Muscle layer of duodenum (tissue), 2 donors: ENCODE data around the gene BCL2L13.

Source experiments
- H3K27ac ChIP-seq: one replicate; pipeline ENCODE4 v1.7.0; 2013; ENCODE audit warnings: mild to moderate bottlenecking, low read length
- H3K27me3 ChIP-seq: one replicate; pipeline ENCODE4 v1.7.0; 2013; ENCODE audit warnings: low read depth, mild to moderate bottlenecking, control low read depth, low read length
- H3K36me3 ChIP-seq, 2 donors: one replicate each; pipeline ENCODE4 v1.7.0; 2013; ENCODE audit warnings: low read length in 2 of 2, control low read depth in 1 of 2, mild to moderate bottlenecking in 1 of 2; ENCODE audit not compliant: insufficient read depth in 2 of 2, control insufficient read depth in 1 of 2
- H3K4me1 ChIP-seq, 2 donors: one replicate each; pipeline ENCODE4 v1.7.0; 2013; ENCODE audit warnings: low read length in 2 of 2, mild to moderate bottlenecking in 2 of 2, control low read depth in 1 of 2, moderate library complexity in 1 of 2; ENCODE audit not compliant: insufficient read depth in 2 of 2, control insufficient read depth in 1 of 2
- H3K4me3 ChIP-seq, 2 donors: one replicate each; pipeline ENCODE4 v1.7.0; 2013; ENCODE audit warnings: low read length in 2 of 2, low read depth in 1 of 2, mild to moderate bottlenecking in 1 of 2
- H3K9me3 ChIP-seq, 2 donors: one replicate each; pipeline ENCODE4 v1.7.0; 2013; ENCODE audit warnings: low read length in 2 of 2, control low read depth in 1 of 2, mild to moderate bottlenecking in 1 of 2; ENCODE audit not compliant: control insufficient read depth in 1 of 2
- donor health status: healthy.

BCL2L13 gene

DNA sequence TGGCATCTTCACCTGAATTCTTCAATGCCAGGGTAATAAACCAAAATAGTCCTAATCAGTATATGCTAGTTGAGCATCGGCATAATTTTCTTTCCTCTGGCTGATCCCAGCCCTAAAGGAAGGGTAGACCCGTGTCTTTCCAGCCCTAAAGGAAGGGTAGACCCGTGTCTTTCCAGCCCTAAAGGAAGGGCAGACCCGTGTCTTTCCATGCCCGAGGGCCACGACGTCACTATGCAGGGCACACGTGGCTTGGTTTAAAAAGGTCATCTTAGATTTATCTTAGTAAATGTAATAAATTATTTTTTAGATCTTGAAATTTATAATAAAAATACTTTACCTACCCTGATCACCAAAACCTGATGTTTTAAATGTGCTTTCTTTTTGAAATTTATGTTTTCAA, 90.2 kb downstream of the BCL2L13 start:
- no peak overlapping the region for H3K27ac ChIP-seq
- H3K4me1 ChIP-seq, result peaks cover 0 to 22% of the 10 kb centered on the region in 2 donors
- H3K27me3 ChIP-seq, result no peaks in the 10 kb centered on the region
- no peak overlapping the region for H3K4me3 ChIP-seq
- peaks cover 45 to 52% of the 10 kb centered on the region in 2 donors for H3K36me3 ChIP-seq
- no peaks in the 10 kb centered on the region for H3K9me3 ChIP-seq

DNA sequence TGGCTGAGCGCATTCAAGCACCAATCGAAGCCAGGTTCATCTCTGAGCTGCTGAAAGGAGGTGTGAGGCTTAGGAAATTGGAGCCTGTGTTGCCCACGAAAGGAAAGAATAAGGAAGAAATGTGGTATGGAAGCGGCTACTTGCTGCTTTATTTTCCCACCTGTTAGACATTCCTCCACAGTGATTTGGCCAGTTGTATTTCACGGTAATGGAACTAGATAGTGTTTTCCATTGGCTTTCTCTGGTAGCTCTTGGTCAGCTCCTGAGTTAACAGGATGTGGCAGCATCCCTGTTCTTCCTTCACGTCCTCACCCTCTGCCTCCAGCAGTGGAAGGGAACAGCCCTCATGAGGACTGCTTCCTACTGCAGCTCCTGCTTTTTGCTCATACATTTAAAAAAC, 91.0 kb downstream of the BCL2L13 start:
- H3K27ac ChIP-seq, result no peak overlapping the region
- H3K27me3 ChIP-seq, result no peaks in the 10 kb centered on the region
- peaks cover 0 to 20% of the 10 kb centered on the region in 2 donors for H3K4me1 ChIP-seq
- peaks cover 51 to 54% of the 10 kb centered on the region in 2 donors for H3K36me3 ChIP-seq
- no peak overlapping the region for H3K4me3 ChIP-seq
- H3K9me3 ChIP-seq, result no peaks in the 10 kb centered on the region

DNA sequence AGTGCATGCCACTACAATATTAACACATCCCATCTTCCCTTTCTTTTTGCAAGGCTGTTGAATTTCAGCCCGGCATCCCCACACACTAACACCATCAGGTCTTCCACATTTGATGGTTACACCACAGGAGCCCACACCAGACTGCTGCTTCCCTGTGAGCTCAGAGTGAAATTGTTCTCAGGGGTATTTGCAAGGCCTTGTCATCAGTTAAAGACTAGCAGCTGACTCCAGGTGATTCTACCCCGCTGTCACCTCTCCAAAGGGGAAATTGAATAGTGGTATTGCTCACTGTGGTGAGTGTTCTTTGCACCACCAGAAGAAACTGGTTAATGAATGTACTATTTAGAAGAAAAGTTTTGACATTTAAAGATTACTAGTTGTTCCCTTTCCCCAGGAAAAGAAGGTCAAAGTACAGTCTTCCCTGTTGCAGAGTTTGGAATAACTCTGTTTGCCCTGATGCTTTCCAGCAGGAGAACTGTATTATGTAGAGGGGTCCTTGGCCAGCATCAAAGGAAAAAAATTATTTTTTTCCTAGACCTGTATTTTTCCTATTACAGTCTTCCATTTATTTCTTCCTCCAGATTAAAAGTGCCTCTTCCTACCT, 93.8 kb downstream of the BCL2L13 start:
- H3K9me3 ChIP-seq, result no peaks in the 10 kb centered on the region
- no peaks in the 10 kb centered on the region for H3K4me1 ChIP-seq
- H3K4me3 ChIP-seq, result no peak overlapping the region
- no peaks in the 10 kb centered on the region for H3K27me3 ChIP-seq
- H3K36me3 ChIP-seq, result peaks cover 55 to 56% of the 10 kb centered on the region in 2 donors
- no peak overlapping the region for H3K27ac ChIP-seq

DNA sequence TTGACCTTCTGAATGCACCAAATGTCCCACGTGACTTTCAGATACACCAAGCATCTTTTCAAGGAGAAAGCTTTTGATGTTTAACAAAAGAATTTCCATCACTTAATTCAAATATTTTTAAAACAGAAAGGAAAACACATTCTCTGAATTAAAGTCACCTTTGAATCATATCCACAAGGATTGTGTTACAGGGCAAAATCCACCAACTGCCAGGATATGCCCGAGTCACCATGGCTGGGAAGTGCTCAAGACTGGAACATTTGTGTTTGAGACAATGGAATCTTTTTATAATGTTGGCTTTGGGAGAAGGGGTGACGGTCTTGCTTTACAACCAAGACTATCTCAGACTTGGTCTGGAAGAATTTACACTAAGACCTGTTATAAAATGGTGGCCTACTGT, 94.9 kb downstream of the BCL2L13 start:
- Histone ChIP-seq H3K36me3 (peaks cover 46 to 57% of the 10 kb centered on the region in 2 donors), H3K4me3 (no peak overlapping the region), H3K27me3 (no peaks in the 10 kb centered on the region), H3K9me3 (no peaks in the 10 kb centered on the region), H3K27ac (no peak overlapping the region), H3K4me1 (no peaks in the 10 kb centered on the region)

DNA sequence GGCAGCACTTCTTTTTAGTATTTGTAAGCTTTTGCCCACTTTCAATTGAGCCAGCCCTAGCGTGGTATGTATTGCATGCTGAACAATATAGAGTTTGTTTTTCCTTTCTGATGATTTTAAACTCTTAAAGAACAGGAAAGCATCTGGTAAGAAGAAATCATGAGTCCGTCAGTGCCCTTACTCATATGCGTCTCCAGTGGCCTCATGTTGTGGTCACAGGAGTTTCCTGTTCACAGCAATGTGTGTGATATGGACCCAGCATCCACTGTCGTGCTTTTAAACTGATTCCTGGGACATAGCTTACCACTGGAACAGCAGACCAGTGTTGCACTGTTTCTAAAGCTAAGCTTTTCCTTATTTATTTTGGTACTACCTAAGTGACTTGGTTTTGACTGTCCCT, 95.6 kb downstream of the BCL2L13 start:
- no peak overlapping the region for H3K27ac ChIP-seq
- H3K36me3 ChIP-seq, result peaks cover 47 to 57% of the 10 kb centered on the region in 2 donors
- H3K4me1 ChIP-seq, result no peaks in the 10 kb centered on the region
- no peaks in the 10 kb centered on the region for H3K27me3 ChIP-seq
- H3K4me3 ChIP-seq, result no peak overlapping the region
- H3K9me3 ChIP-seq, result no peaks in the 10 kb centered on the region

DNA sequence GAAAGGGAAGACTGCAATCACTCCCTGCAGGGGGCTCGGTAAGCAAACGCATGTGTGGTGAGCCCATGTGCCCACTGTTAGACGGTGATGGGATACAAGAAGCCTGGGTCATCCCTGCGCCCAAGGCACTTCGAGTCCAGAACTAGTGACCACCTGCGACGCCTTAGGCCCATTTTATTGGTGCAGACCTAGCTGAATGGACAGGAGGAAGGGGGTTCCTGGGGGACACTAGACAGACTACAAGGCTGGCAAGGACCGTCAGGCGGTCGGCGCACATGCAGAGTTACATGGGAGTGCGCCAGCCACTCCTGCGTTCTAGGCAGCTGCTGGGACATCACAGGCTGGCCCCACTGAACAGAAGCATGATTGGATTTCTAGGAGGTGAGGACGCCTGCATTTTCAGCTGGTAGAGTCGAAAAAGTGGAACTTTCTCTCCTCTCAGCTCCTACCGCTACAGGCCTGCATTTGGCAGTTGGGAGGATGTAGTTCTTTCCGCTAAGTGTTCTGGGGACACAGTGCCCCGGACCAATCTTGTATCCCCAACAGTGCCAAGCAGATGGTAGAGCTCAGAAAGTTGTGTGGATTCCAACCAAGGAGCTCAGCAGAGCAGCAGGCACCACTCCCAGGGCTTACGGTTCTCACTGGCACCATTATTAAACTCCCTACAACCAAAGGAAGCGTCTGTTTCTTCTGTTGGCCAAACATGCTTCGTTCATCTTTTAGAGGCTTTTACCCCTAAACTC, 100.0 kb downstream of the BCL2L13 start:
- Histone ChIP-seq H3K4me3 (no peak overlapping the region), H3K9me3 (no peaks in the 10 kb centered on the region), H3K4me1 (no peaks in the 10 kb centered on the region), H3K27ac (no peak overlapping the region), H3K27me3 (no peaks in the 10 kb centered on the region), H3K36me3 (peaks cover 20 to 25% of the 10 kb centered on the region in 2 donors)

DNA sequence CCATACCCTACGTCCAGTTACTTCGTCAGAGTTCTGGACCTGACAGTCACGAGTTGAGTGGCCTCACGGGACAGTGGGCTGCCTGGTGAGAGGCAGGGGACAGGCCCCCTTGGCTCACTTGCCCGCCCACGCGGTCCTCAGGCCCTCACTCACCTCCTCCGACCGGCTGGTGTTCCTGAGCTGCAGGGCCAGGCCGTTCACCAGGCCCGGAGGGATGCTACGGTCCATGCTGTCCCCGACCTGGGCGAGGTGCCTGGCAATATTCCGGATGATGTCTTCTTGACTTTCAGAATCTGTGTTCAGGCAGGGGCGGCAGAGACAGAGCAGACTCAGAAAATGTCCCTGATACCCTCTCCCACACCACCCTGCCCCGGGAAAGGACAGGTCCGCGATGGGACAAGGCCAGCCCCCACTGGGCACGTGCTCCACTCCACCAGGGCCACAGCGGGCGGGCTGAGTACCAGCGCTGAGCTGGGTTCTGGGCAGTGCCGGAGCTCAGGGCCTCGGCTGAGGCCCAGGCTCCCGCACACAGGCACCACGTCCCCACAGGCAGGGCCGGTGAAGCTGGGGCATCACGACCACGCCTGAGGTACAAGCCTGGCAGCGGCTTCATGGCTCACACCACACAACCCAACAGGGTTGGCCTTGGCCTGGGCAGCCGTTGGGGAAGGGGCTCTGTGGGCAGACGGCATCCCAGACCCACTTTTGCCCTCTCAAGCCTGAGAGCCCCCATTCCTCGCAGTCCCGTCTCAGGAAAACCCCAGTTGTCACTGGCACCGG, 100.8 kb downstream of the BCL2L13 start:
- Histone ChIP-seq H3K36me3 (peaks cover 16 to 18% of the 10 kb centered on the region in 2 donors), H3K4me3 (no peak overlapping the region), H3K4me1 (no peaks in the 10 kb centered on the region), H3K9me3 (no peaks in the 10 kb centered on the region), H3K27me3 (no peaks in the 10 kb centered on the region), H3K27ac (no peak overlapping the region)

DNA sequence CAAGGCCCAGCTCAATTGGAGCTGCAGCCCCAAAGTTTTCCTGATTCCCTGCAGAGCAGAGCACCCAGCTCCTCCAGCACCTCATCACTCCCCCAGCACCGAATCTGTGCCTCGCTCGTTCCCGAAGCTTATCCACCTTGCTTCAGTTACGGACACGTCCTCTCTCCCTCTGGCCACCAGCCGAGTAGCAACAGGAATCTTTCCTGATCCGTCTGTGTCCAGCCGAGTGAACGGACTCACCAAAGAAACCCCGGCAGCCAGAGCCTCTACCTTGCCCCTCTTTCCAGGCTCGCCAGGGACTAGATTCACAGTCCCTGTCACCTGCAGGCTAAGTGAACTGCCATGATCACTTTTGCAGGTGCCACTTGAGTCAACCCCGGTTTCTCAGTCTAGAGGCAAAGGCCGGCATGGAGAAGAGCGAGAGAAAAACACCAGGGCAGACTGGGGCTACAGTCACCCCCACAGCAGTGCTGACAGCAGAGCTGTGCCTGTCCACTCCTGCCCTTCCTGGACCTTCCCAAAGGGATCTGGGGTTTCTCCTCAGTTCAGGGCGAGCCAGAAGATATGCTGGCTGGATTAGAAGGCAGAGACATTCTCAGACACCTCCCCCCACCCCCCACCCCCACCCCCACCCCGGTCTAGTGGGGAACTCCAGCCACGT, 103.4 kb downstream of the BCL2L13 start:
- Histone ChIP-seq H3K4me1 (no peaks in the 10 kb centered on the region), H3K27me3 (no peaks in the 10 kb centered on the region), H3K4me3 (no peak overlapping the region), H3K27ac (no peak overlapping the region), H3K9me3 (no peaks in the 10 kb centered on the region), H3K36me3 (peaks cover 4 to 7% of the 10 kb centered on the region in 2 donors)

DNA sequence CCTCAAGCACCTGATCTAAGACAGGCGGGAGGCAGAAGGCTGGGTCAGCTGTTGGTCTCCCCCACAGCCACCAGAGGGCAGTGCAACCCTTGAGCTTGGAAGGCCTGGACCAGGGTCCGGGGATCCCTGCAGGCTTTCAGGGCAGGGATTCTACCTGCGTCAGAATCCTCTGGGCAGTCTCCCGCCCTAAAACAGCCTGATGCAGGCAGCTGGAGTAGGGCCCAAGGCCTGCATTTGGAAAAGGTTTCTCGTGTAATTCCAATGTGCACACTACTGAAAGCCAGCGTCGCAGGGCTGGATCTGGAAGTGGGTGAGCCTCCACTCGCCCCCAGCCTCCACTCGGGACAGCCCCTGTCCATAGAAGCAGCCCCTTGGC, 104.0 kb downstream of the BCL2L13 start:
- H3K4me3 ChIP-seq, result no peak overlapping the region
- no peak overlapping the region for H3K27ac ChIP-seq
- H3K27me3 ChIP-seq, result no peaks in the 10 kb centered on the region
- no peaks in the 10 kb centered on the region for H3K9me3 ChIP-seq
- no peaks in the 10 kb centered on the region for H3K4me1 ChIP-seq
- peaks cover 4 to 7% of the 10 kb centered on the region in 2 donors for H3K36me3 ChIP-seq

DNA sequence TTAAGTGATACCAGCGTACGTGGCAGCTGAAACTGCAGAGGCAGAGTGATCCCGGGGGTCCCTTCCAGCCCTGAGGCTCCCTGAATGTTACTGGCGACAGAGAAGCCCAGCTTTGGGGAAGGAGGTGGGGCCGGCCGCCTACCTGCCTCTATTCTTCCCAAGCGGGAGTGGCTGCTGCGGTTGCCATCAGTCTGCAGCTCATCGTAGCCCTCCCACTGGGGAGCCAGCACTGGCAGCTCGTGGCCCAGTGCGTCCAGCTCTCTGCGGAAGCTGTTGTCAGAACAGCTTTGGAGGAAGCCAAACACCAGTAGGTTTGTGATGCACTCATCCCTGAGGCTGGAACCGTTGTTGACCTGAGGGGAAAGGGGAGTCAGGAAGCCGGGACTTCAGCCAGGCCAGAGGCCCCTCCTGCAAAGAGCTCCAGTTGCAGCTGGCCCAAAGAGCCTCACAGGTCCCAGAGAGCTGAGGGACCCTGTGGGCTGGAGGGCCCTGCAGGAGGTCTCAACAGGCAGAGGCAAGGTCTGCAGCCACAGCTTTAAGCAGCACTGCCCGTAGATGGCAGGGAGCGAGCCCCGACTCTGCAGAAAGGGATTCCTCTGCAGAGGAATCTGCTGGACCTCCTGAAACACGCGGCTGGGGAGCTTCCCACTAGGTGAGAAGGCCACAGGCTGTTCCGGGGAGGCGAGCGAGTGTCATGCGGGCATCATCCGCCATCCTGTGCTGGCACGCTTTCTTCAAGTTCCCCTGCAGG, 105.3 kb downstream of the BCL2L13 start:
- Histone ChIP-seq H3K9me3 (no peaks in the 10 kb centered on the region), H3K4me3 (no peak overlapping the region), H3K27ac (no peak overlapping the region)

More for the DNA sequence above, 105.3 kb downstream of the BCL2L13 start:
- Histone ChIP-seq H3K4me1 (no peaks in the 10 kb centered on the region), H3K36me3 (no peaks in the 10 kb centered on the region), H3K27me3 (no peaks in the 10 kb centered on the region)
